GM12892 (cell line): Measurements from ENCODE around the gene CXCL12.

Experiments
- POLR2A ChIP-seq: IDR thresholded peaks from 2 replicates; pipeline ENCODE4 v1.6.1; 2011; ENCODE audit warnings: low read depth, low read length, control low read depth
- POLR2AphosphoS5 ChIP-seq: IDR thresholded peaks from 2 replicates; pipeline ENCODE4 v1.6.1; 2011; ENCODE audit warnings: low read depth, low read length, control low read depth
- TAF1 ChIP-seq: IDR thresholded peaks from 2 replicates; pipeline ENCODE4 v1.6.1; 2011; ENCODE audit warnings: low read depth, mild to moderate bottlenecking, control low read depth, low read length, borderline replicate concordance

DNA sequence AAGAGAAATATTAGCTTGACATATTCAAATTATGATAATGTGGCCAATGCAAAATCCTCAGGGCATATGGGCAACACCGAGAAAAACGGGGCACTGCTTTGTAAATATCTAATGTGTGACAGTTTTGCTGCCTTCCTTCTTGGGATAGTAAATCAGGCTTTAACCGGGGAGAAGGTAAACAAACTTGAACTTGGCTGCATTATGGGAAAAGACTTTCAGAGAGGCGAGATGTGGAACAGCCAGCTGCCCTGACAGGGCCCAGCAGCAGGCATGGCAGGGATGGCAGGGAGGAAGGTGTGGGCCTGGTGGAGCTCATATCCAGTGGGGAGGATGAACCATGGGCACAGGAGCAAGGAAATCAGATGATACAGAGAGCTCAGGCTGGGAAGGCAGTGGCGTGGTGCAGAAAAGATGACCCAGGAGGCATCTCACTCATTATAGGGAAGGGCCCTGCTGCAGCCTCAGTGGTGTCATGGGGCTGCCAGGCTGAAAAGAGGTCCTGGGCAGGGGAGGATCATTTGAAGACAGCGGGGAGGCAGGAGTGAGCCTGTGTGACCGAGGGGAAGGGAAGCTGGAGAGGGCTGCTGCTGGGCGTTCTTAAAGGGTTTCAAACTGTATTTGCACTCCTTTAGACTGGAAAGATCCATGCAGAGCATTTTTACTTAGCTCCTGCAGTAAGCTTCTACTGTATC lies 26.7 kb downstream of the CXCL12 start:
- TF ChIP-seq POLR2A, result no peak
- no peak for TF ChIP-seq POLR2AphosphoS5
- TF ChIP-seq TAF1, result no peak
